SK-N-SH (cell line): Measurements from ENCODE around the gene CDC42. TPM values are rescaled to one million over a fixed set of nuclear protein-coding genes. Genes with fewer than 3 reads are reported as not detected.

ENCODE experiments used
- CTCF ChIA-PET: fragments of 300-600, 350-600 bp; formaldehyde crosslinking; extraction: SDS; loops from one replicate; lab custom pipeline; 2021; lab: Yijun Ruan, JAX
- POLR2A ChIA-PET: fragments of 350-600 bp; sonication (Branson Sonifier 250); formaldehyde crosslinking; extraction: SDS; loops from one replicate; lab custom pipeline; 2020; ENCODE audit warnings: antibody characterized with exemption, inconsistent platforms; lab: Yijun Ruan, JAX
- DNase-seq: peaks from one replicate; pipeline ENCODE4 v3.0.0; 2012
- H2AFZ ChIP-seq: fragments of 200-600 bp; sonication (generic); 2 replicates; pipeline ENCODE4 v1.8.1; 2016; ENCODE audit warnings: antibody characterized with exemption, mild to moderate bottlenecking, low read depth
- H3F3A ChIP-seq: fragments of 200-600 bp; sonication (generic); replicated peaks from 2 replicates; pipeline ENCODE3; 2016; ENCODE audit warnings: antibody characterized with exemption, mild to moderate bottlenecking; ENCODE audit not compliant: insufficient read depth
- H3K27ac ChIP-seq, 2 experiments: fragments of 200-500 bp in 1 of 2; fragments of 200-600 bp in 1 of 2; sonication (Bioruptor generic) in 1 of 2; sonication (generic), shearing (Covaris generic) in 1 of 2; 2 replicates each; pipeline versions ENCODE4 v1.5.1 to v1.6.1; 2014 to 2016; ENCODE audit warnings: low read depth in 2 of 2, inconsistent platforms in 1 of 2, low read length in 1 of 2, mild to moderate bottlenecking in 1 of 2, mixed read lengths in 1 of 2
- H3K27me3 ChIP-seq: fragments of 200-600 bp; sonication (generic), shearing (Covaris generic); 2 replicates; pipeline ENCODE4 v1.6.1; 2016; ENCODE audit warnings: mixed run types; ENCODE audit not compliant: insufficient read depth
- H3K36me3 ChIP-seq, 2 experiments: fragments of 200-500 bp in 1 of 2; fragments of 200-600 bp in 1 of 2; sonication (Bioruptor generic) in 1 of 2; sonication (generic) in 1 of 2; replicated peaks in 1 of 2; 2 replicates each; pipeline versions ENCODE3 to v1.5.1; 2014 to 2016; ENCODE audit warnings: low read length in 1 of 2, mild to moderate bottlenecking in 1 of 2; ENCODE audit not compliant: insufficient read depth in 2 of 2, control insufficient read depth in 1 of 2
- H3K4me1 ChIP-seq, 2 experiments: fragments of 200-500 bp in 1 of 2; fragments of 200-600 bp in 1 of 2; sonication (Bioruptor generic) in 1 of 2; sonication (generic), shearing (Covaris generic) in 1 of 2; 2 replicates each; pipeline versions ENCODE4 v1.5.1 to v1.6.1; 2014 to 2016; ENCODE audit warnings: low read depth in 1 of 2, low read length in 1 of 2, mixed run types in 1 of 2; ENCODE audit not compliant: insufficient read depth in 2 of 2, control insufficient read depth in 1 of 2
- H3K4me2 ChIP-seq: fragments of 200-600 bp; sonication (generic), shearing (Covaris generic); 2 replicates; pipeline ENCODE4 v1.6.1; 2017; ENCODE audit warnings: mixed run types
- H3K4me3 ChIP-seq, 2 experiments: fragments of 200-500 bp in 1 of 2; fragments of 200-600 bp in 1 of 2; sonication (Bioruptor generic) in 1 of 2; sonication (generic), shearing (Covaris generic) in 1 of 2; 2 replicates each; pipeline versions ENCODE4 v1.5.1 to v1.8.1; 2014 to 2016; ENCODE audit warnings: low read depth in 2 of 2, inconsistent platforms in 1 of 2, low read length in 1 of 2, mild to moderate bottlenecking in 1 of 2, mixed read lengths in 1 of 2, moderate library complexity in 1 of 2
- H3K79me2 ChIP-seq: fragments of 200-600 bp; sonication (generic); 2 replicates; pipeline ENCODE4 v1.8.1; 2017; ENCODE audit warnings: mild to moderate bottlenecking; ENCODE audit not compliant: insufficient read depth
- H3K9ac ChIP-seq: fragments of 200-600 bp; sonication (generic); 2 replicates; pipeline ENCODE4 v1.6.1; 2017; ENCODE audit warnings: mixed run types
- H3K9me2 ChIP-seq: fragments of 200-600 bp; sonication (generic); 2 replicates; pipeline ENCODE4 v1.6.1; 2017; ENCODE audit warnings: mixed run types
- H3K9me3 ChIP-seq: fragments of 200-600 bp; sonication (generic); 2 replicates; pipeline ENCODE4 v1.6.1; 2017; ENCODE audit warnings: mixed run types, mild to moderate bottlenecking, moderate library complexity
- H4K20me1 ChIP-seq: fragments of 200-600 bp; sonication (generic); 2 replicates; pipeline ENCODE4 v1.6.1; 2017; ENCODE audit warnings: mild to moderate bottlenecking, mixed run types; ENCODE audit not compliant: insufficient read depth
- CHD2 ChIP-seq: fragments of 150-350 bp; IDR thresholded peaks from 2 replicates; pipeline ENCODE4 v1.6.1; 2018; ENCODE audit warnings: low read length; ENCODE audit not compliant: partially characterized antibody
- EP300 ChIP-seq, 2 experiments: IDR thresholded peaks; 2 replicates each; pipeline versions ENCODE4 v1.4.0 to v1.6.1; 2012; ENCODE audit warnings: borderline replicate concordance in 1 of 2, low read depth in 1 of 2, low read length in 1 of 2
- EZH2phosphoT487 ChIP-seq: fragments of 200-600 bp; sonication (generic); IDR thresholded peaks from 2 replicates; pipeline ENCODE4 v1.6.1; 2017; ENCODE audit warnings: low read depth, mixed run types, mild to moderate bottlenecking, antibody characterized with exemption, moderate library complexity, borderline replicate concordance
- FOSL2 ChIP-seq: IDR thresholded peaks from 2 replicates; pipeline ENCODE4 v1.4.0; 2012; ENCODE audit warnings: low read depth, mild to moderate bottlenecking, moderate library complexity, borderline replicate concordance
- NFIC ChIP-seq: IDR thresholded peaks from 2 replicates; pipeline ENCODE4 v1.4.0; 2012; ENCODE audit warnings: borderline replicate concordance
- POLR2AphosphoS5 ChIP-seq: IDR thresholded peaks from 2 replicates; pipeline ENCODE4 v1.6.1; 2012; ENCODE audit warnings: low read depth, low read length
- RAD21 ChIP-seq: IDR thresholded peaks from 2 replicates; pipeline ENCODE4 v1.6.1; 2012; ENCODE audit warnings: mild to moderate bottlenecking, low read length
- RCOR1 ChIP-seq: fragments of 150-350 bp; IDR thresholded peaks from 2 replicates; pipeline ENCODE4 v1.6.1; 2017; ENCODE audit warnings: antibody characterized with exemption, low read length
- SMC3 ChIP-seq: IDR thresholded peaks from 2 replicates; pipeline ENCODE4 v1.6.1; 2012; ENCODE audit warnings: low read depth, low read length, improper control_type of control experiment
- TAF1 ChIP-seq: IDR thresholded peaks from 2 replicates; pipeline ENCODE4 v1.6.1; 2012; ENCODE audit warnings: low read depth, mild to moderate bottlenecking, low read length, moderate library complexity, borderline replicate concordance
- TCF12 ChIP-seq: IDR thresholded peaks from 2 replicates; pipeline ENCODE4 v1.4.0; 2012
- WGBS: methylation state at CpG from one replicate; pipeline ENCODE4 v1.1.6; 2017; ENCODE audit warnings: low lambda C conversion rate; 5-methylcytosine and 5-hydroxymethylcytosine counted together
- polyA plus RNA-seq, 3 experiments: library from polyadenylated mRNA; depleted of rRNA; stranded (reverse); fragments of >200 nt; gene quantifications; 2 replicates each; pipeline ENCODE4 v1.2.3, GENCODE V29; 2012
- TF ChIP-seq, protein P1 (sequence below): fragments of 200-600 bp; sonication (generic); IDR thresholded peaks from 2 replicates; pipeline ENCODE4 v1.6.1; 2017; ENCODE audit warnings: antibody characterized with exemption, mild to moderate bottlenecking, moderate library complexity
- TF ChIP-seq, protein P2 (sequence below): fragments of 150-350 bp; IDR thresholded peaks from 2 replicates; pipeline ENCODE4 v1.6.1; 2016; ENCODE audit warnings: mild to moderate bottlenecking, low read depth, low read length
- TF ChIP-seq, protein P3 (sequence below): IDR thresholded peaks from 2 replicates; pipeline ENCODE4; 2012
- TF ChIP-seq, protein P4 (sequence below): IDR thresholded peaks from 2 replicates; pipeline ENCODE4 v1.4.0; 2012; ENCODE audit warnings: low read depth
- TF ChIP-seq, protein P5 (sequence below): IDR thresholded peaks from 2 replicates; pipeline ENCODE4 v1.4.0; 2012; ENCODE audit warnings: low read depth, borderline replicate concordance

CDC42 gene
- polyA plus RNA-seq, 1 of the 3 experiments (the other 2 are of a cell fraction): 113 TPM

DNA sequence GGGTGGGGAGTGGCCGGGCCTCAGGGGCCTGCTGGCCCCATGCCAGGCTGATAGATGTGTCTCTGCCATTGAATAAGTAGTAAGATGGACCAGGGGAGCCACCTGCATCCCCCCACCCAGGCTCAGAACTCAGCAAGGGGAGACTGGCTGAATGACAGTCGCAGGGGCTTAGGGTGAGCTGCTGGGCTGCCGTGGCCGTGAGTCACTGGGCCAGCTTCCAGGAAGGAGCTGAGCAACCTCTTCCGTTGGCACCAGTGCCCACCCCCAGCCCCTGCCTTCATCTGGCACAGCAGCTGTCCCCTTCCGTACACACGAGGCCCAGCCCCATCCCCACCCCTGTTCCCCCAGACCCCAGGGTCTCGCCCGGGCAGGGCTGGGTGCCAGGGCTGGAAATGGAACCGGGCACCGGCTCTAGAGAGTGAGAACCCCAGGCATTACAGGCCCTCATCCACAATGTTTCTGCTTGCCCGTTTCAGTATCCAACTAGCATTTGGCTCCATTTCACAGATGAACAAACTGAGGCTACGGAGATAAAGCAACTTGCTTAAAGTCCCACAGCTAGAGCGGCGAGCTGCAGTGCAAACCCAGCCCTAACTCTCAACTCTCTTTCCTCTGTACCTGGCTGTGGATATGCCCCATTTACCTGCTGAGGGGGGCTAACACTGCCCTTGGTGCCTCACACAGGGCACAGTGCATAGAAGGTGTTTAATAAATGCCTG, 80.2 kb downstream of the CDC42 start (continued):
- TF ChIP-seq, protein P1, sequence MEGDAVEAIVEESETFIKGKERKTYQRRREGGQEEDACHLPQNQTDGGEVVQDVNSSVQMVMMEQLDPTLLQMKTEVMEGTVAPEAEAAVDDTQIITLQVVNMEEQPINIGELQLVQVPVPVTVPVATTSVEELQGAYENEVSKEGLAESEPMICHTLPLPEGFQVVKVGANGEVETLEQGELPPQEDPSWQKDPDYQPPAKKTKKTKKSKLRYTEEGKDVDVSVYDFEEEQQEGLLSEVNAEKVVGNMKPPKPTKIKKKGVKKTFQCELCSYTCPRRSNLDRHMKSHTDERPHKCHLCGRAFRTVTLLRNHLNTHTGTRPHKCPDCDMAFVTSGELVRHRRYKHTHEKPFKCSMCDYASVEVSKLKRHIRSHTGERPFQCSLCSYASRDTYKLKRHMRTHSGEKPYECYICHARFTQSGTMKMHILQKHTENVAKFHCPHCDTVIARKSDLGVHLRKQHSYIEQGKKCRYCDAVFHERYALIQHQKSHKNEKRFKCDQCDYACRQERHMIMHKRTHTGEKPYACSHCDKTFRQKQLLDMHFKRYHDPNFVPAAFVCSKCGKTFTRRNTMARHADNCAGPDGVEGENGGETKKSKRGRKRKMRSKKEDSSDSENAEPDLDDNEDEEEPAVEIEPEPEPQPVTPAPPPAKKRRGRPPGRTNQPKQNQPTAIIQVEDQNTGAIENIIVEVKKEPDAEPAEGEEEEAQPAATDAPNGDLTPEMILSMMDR: no peak
- no peak for TF ChIP-seq SMC3
- TF ChIP-seq TAF1: no peak
- no peak for TF ChIP-seq EZH2phosphoT487
- peak; percentile 91 for TF ChIP-seq NFIC
- TF ChIP-seq CHD2: no peak

DNA sequence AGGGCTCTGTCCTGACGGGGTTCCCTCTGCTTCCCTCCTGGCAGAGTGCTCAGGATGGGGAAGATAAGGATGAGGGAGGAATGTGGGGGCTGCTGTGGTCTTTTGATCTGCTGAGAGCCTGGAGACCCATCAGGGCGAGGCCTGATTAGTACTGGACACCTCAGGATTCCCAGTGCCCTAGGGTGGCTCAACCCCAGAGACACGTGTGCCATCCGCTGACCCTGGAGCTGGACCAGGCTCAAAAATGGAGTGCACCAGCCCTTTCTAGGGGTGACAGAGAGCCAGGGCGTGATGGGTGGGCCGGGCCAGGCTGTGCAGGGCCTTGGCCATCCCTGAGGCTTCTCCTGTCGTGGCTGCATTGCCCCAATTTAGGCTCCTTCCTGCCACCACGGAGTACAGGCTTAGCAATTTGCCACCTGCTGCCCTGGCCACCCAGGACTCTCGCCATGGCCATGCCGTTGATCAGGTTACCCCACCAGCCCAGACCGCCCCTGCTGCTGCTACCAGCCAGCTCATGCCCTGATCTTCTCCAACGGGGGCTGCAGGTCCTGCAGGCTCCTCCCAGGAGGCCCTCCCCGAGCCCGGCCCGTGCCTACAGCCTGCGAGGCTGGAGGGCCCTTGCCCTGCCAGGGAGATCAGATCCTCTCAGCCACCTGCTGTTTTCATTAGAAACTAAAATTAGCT, 80.9 kb downstream of the CDC42 start:
- Histone ChIP-seq H2AFZ (no peak overlapping the region), H3K4me1 (peaks cover 7 to 21% of the 10 kb centered on the region in 2 experiments; a peak in 3 of 4 replicates), H3K27ac (no peak overlapping the region), H3K79me2 (no peaks in the 10 kb centered on the region), H3K4me3 (no peak overlapping the region), H3K9me3 (no peaks in the 10 kb centered on the region), H3F3A (no peaks in the 10 kb centered on the region), H4K20me1 (peaks cover 26% of the 10 kb centered on the region), H3K9me2 (no peaks in the 10 kb centered on the region), H3K27me3 (no peaks in the 10 kb centered on the region), H3K9ac (no peak overlapping the region), H3K4me2 (no peak overlapping the region), H3K36me3 (no peaks in the 10 kb centered on the region)
- 100% methylated on average over 6 of the region's 16 CpGs for WGBS
- ChIA-PET CTCF (interaction anchor here (0.7 to 9.3 kb wide), 14 partner anchors 7 to 585 kb away, joined by 3 to 173 read pairs (median 6); partner anchors contain the start of gene WNT4), POLR2A (no interaction called here)
- DNase-seq: no peak
- no peak for TF ChIP-seq RCOR1
- TF ChIP-seq TAF1: no peak
- no peak for TF ChIP-seq FOSL2
- TF ChIP-seq, protein P1: no peak
- TF ChIP-seq, protein P2, sequence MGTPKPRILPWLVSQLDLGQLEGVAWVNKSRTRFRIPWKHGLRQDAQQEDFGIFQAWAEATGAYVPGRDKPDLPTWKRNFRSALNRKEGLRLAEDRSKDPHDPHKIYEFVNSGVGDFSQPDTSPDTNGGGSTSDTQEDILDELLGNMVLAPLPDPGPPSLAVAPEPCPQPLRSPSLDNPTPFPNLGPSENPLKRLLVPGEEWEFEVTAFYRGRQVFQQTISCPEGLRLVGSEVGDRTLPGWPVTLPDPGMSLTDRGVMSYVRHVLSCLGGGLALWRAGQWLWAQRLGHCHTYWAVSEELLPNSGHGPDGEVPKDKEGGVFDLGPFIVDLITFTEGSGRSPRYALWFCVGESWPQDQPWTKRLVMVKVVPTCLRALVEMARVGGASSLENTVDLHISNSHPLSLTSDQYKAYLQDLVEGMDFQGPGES: no peak
- no peak for TF ChIP-seq RAD21
- no peak for TF ChIP-seq POLR2AphosphoS5
- no peak for TF ChIP-seq EP300 (IDR thresholded peaks at IDR 0.05; ENCODE audit: borderline replicate concordance in 1 of 2, low read depth in 1 of 2, low read length in 1 of 2)
- TF ChIP-seq, protein P3, sequence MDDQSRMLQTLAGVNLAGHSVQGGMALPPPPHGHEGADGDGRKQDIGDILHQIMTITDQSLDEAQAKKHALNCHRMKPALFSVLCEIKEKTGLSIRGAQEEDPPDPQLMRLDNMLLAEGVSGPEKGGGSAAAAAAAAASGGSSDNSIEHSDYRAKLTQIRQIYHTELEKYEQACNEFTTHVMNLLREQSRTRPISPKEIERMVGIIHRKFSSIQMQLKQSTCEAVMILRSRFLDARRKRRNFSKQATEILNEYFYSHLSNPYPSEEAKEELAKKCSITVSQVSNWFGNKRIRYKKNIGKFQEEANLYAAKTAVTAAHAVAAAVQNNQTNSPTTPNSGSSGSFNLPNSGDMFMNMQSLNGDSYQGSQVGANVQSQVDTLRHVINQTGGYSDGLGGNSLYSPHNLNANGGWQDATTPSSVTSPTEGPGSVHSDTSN: no peak
- TF ChIP-seq, protein P4, sequence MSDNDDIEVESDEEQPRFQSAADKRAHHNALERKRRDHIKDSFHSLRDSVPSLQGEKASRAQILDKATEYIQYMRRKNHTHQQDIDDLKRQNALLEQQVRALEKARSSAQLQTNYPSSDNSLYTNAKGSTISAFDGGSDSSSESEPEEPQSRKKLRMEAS: no peak
- no peak for TF ChIP-seq TCF12
- TF ChIP-seq, protein P5, sequence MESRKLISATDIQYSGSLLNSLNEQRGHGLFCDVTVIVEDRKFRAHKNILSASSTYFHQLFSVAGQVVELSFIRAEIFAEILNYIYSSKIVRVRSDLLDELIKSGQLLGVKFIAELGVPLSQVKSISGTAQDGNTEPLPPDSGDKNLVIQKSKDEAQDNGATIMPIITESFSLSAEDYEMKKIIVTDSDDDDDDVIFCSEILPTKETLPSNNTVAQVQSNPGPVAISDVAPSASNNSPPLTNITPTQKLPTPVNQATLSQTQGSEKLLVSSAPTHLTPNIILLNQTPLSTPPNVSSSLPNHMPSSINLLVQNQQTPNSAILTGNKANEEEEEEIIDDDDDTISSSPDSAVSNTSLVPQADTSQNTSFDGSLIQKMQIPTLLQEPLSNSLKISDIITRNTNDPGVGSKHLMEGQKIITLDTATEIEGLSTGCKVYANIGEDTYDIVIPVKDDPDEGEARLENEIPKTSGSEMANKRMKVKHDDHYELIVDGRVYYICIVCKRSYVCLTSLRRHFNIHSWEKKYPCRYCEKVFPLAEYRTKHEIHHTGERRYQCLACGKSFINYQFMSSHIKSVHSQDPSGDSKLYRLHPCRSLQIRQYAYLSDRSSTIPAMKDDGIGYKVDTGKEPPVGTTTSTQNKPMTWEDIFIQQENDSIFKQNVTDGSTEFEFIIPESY: no peak
